ENCODE results near the gene CCN2. TPM values are rescaled to one million over a fixed set of nuclear protein-coding genes. Genes with fewer than 3 reads are reported as not detected.
A peak's percentile ranks its signal among the peaks of the same experiment; 100 is the strongest.
"Not testable (repeated sequence)": the region's sequence is repeated elsewhere in the genome, so short reads cannot be mapped to it uniquely, and the experiment has no call there.

Gene CCN2
- total RNA-seq, 1 donor from 2014 or later = 683 TPM

DNA sequence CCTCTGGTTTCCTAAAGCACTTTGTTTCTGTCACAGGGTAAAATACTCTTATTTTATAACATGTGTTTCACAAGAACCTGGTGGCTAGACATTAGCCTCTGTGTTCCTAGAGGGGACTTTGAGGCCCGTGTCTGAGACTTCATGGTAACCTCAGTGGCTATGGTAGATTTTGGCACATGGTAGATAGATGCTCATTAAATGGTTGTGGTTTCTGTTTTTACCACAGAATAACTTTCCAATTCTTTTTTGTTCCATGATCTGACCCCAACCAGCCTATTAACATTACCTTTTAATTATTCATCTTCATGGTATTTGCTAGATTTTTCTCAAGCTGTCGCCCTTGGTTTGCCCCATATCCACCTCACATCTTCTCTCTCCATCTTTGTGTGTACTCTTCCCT lies 34.3 kb downstream of the CCN2 start:
- DNase-seq (ENCODE audit: low spot score in 2 of 2, unreplicated experiment in 2 of 2) = no peak
- Mint-ChIP-seq H3K36me3 (no peaks in the 10 kb centered on the region), H3K27me3 (ENCODE audit: low read depth) (no peaks in the 10 kb centered on the region), H3K4me3 (no peak overlapping the region), H3K4me1 (no peaks in the 10 kb centered on the region), H3K9me3 (peaks cover 22% of the 10 kb centered on the region), H3K27ac (no peak overlapping the region)
- TF ChIP-seq, protein P1, sequence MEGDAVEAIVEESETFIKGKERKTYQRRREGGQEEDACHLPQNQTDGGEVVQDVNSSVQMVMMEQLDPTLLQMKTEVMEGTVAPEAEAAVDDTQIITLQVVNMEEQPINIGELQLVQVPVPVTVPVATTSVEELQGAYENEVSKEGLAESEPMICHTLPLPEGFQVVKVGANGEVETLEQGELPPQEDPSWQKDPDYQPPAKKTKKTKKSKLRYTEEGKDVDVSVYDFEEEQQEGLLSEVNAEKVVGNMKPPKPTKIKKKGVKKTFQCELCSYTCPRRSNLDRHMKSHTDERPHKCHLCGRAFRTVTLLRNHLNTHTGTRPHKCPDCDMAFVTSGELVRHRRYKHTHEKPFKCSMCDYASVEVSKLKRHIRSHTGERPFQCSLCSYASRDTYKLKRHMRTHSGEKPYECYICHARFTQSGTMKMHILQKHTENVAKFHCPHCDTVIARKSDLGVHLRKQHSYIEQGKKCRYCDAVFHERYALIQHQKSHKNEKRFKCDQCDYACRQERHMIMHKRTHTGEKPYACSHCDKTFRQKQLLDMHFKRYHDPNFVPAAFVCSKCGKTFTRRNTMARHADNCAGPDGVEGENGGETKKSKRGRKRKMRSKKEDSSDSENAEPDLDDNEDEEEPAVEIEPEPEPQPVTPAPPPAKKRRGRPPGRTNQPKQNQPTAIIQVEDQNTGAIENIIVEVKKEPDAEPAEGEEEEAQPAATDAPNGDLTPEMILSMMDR (IDR thresholded peaks at IDR 0.05; ENCODE audit: unreplicated experiment) = no peak

DNA sequence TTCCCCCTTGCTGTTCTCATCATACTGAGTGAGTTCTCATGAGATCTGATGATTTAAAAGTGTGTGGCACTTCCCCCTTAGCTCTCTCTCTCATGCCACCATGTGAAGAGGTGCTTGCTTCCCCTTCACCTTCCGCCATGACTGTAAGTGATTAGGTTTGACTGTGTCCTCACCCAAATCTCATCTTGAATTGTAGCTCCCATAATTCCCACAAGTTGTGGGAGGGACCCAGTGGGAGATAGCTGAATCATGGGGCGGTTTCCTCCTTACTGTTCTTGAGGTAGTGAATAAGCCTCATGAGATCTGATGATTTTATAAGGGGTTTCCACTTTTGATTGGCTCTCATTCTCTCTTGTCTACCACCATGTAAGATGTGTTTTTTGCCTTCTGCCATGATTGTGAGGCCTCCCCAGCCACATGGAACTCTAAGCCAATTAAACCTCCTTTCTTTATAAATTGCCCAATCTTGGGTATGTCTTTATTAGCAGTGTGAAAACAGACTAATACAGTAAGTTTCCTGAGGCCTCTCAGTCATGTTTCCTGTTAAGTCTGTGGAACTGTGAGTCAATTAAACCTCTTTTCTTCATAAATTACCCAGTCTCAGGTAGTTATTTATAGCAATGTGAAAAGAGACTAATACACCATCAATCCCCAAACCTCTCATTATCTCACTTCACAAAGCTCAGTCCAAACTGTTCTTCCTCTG lies 34.9 kb downstream of the CCN2 start:
- H3K36me3 Mint-ChIP-seq; H3K4me1 Mint-ChIP-seq; H3K27me3 Mint-ChIP-seq (ENCODE audit: low read depth); DNase-seq (ENCODE audit: low spot score in 2 of 2, unreplicated experiment in 2 of 2); H3K27ac Mint-ChIP-seq; H3K4me3 Mint-ChIP-seq: not testable (repeated sequence)
- H3K9me3 Mint-ChIP-seq = peaks cover 16% of the 10 kb centered on the region

DNA sequence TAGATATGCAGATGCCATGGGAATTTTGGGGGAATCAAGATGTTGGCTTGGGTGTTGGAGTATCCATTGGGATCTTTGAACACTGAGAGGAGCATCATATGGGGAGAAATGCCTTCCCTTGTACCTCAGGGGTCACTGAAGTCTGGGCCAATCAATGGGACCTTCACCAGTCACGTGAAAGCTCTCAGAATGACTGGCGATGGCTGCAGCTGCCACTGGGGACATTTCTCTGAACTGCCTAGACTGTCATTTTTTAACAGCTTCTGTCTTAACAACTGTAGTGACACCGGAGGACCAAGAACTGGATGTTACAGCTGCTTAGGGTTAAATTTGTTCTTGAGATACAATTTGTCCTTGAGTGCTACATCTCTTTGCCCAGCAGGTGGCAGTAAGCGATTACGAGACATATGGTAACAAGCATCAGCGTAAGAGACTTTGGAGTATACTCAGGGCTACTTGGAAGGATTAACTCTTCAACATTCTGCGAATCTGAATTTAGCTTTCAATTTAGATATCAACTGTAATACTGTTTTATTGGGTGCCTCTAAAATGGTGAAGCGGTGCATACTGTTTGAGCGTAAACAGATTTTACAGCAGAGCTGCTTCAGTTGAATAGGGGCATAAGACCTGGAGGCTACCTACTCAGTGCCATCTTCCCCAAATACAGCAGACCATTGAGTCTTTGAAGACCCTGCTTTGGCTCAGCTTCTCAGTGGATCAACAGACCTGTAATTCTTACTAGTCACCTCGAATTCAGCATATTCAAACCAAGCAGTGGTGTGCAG lies 36.0 kb downstream of the CCN2 start:
- TF ChIP-seq, protein P1 (IDR thresholded peaks at IDR 0.05; ENCODE audit: unreplicated experiment) = peak; percentile 85
- Mint-ChIP-seq H3K4me1 (no peaks in the 10 kb centered on the region), H3K27ac (no peak overlapping the region), H3K4me3 (no peak overlapping the region), H3K36me3 (no peaks in the 10 kb centered on the region), H3K27me3 (ENCODE audit: low read depth) (peaks cover 5% of the 10 kb centered on the region), H3K9me3 (peaks cover 7% of the 10 kb centered on the region)
- DNase-seq (ENCODE audit: low spot score in 2 of 2, unreplicated experiment in 2 of 2) = peak; percentile 26 to 59

DNA sequence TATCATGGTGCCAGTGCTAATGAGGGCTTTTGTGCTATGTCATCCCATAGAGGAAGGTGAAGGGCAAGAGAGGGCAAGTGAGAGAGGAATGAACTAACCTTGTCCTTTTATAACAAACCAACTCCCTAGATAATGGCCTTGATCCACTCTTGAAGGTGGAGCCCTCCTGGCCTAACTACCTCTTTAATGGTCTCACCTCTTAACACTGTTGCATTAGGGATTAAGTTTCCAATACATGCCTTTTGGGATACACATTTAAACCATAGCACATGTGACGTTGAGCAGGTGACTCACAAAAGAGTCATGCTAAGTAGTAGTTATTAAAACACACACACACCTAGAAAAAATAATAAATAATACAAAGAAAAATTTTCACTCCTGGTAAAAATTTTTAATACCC lies 36.9 kb downstream of the CCN2 start:
- Mint-ChIP-seq H3K36me3 (no peaks in the 10 kb centered on the region), H3K27me3 (ENCODE audit: low read depth) (peaks cover 5% of the 10 kb centered on the region), H3K27ac (no peak overlapping the region), H3K4me3 (no peak overlapping the region), H3K9me3 (no peaks in the 10 kb centered on the region), H3K4me1 (no peaks in the 10 kb centered on the region)
- TF ChIP-seq, protein P1 (IDR thresholded peaks at IDR 0.05; ENCODE audit: unreplicated experiment) = no peak
- no peak for DNase-seq (ENCODE audit: low spot score in 2 of 2, unreplicated experiment in 2 of 2)

DNA sequence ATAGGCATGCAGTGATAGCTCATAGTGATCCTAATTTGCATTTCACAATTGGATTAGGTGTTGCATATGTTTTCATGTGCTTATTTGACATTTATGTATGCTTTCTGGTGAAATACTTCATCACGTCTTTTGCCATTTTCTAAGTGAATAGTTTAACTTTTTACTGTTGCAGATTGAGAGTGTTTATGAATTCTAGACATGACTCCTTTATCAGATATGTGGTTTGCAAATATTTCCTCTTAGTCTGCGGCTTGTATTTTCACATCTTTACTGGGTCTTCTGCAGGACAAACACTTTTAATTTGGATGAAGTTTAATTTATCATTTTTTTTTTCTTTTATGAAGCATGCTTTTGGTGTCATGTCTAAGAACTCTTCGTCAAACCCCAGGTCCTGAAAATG lies 39.2 kb downstream of the CCN2 start:
- TF ChIP-seq, protein P1 (IDR thresholded peaks at IDR 0.05; ENCODE audit: unreplicated experiment) = no peak
- DNase-seq (ENCODE audit: low spot score in 2 of 2, unreplicated experiment in 2 of 2) = no peak
- H3K36me3 Mint-ChIP-seq = no peaks in the 10 kb centered on the region
- H3K4me3 Mint-ChIP-seq = no peak overlapping the region
- no peaks in the 10 kb centered on the region for H3K9me3 Mint-ChIP-seq
- peaks cover 15% of the 10 kb centered on the region for H3K27me3 Mint-ChIP-seq (ENCODE audit: low read depth)
- H3K27ac Mint-ChIP-seq = no peak overlapping the region
- H3K4me1 Mint-ChIP-seq = no peaks in the 10 kb centered on the region

DNA sequence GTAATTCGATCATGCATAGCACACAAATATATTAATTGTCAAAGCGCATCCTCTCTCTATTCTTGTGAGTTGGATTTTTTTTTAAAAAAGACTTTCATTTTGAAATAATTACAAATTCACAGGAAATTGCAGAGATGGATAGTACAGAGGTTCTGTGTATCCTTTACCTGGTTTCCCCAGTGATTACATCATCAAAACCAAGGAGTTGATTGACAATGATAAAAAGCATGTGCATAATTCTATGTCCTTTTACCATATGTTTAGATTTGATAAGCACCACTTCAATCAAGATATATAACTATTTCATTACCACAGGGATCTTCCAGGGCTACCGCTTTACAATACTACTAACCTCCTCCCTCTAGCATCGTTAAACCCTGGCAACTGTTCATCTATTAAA lies 40.2 kb downstream of the CCN2 start:
- TF ChIP-seq, protein P1 (IDR thresholded peaks at IDR 0.05; ENCODE audit: unreplicated experiment) = no peak
- Mint-ChIP-seq H3K4me1 (no peaks in the 10 kb centered on the region), H3K27ac (no peak overlapping the region), H3K9me3 (no peaks in the 10 kb centered on the region), H3K27me3 (ENCODE audit: low read depth) (peaks cover 19% of the 10 kb centered on the region), H3K36me3 (no peaks in the 10 kb centered on the region), H3K4me3 (no peak overlapping the region)
- no peak for DNase-seq (ENCODE audit: low spot score in 2 of 2, unreplicated experiment in 2 of 2)
